HCT116 (cell line): ENCODE results near the gene IGF2R. TPM values are rescaled to one million over a fixed set of nuclear protein-coding genes. Genes with fewer than 3 reads are reported as not detected.

Experiments used
- ATAC-seq: fragments of 200-7000 bp; cut with Tn5 transposase; 2 replicates; pipeline ENCODE4 v1.9.1; 2020; ENCODE audit warnings: mild to moderate bottlenecking, moderate library complexity
- BruUV-seq: library from RNA; stranded (reverse); fragments of 400-500 nt; replicated peaks from 2 replicates; lab custom pipeline; 2021; lab: Mats Ljungman, UMichigan
- CTCF ChIA-PET: fragments of 300-600 bp; sonication (Branson Sonifier 250); formaldehyde crosslinking; loops from one replicate; lab custom pipeline; 2021; ENCODE audit warnings: antibody characterized with exemption; lab: Charles Lee
- POLR2A ChIA-PET: fragments of 300-600, 350-600 bp; sonication (Branson Sonifier 250); formaldehyde crosslinking; loops from one replicate; lab custom pipeline; 2021; ENCODE audit warnings: antibody characterized with exemption; lab: Charles Lee
- RAD21 ChIA-PET, 2 experiments: fragments of 300-600 bp; sonication (Branson Sonifier 250); formaldehyde crosslinking; loops; one replicate each; lab custom pipeline; 2023; ENCODE audit warnings: low total read pairs in 2 of 2; ENCODE audit not compliant: uncharacterized antibody in 2 of 2, unreplicated experiment in 2 of 2, low non-redundant PET in 1 of 2; lab: Charles Lee
- DNase-seq: peaks from one replicate; pipeline ENCODE4 v3.0.0-alpha.2; 2010; ENCODE audit warnings: low read depth, low spot score
- H2AFZ ChIP-seq: fragments of 200-600 bp; shearing (Covaris generic), sonication (generic); 2 replicates; pipeline ENCODE4 v1.6.1; 2017; ENCODE audit warnings: low read depth, mixed run types, mixed read lengths, antibody characterized with exemption, low read length; ENCODE audit not compliant: poor library complexity, severe bottlenecking
- H3K27ac ChIP-seq: 2 replicates; pipeline ENCODE4 v1.5.1; 2012; ENCODE audit warnings: low read depth, low read length
- H3K27me3 ChIP-seq: fragments of 200-600 bp; sonication (generic); 2 replicates; pipeline ENCODE4 v1.6.1; 2016; ENCODE audit warnings: mixed run types, low read length, mixed read lengths; ENCODE audit not compliant: insufficient read depth
- H3K36me3 ChIP-seq, 2 experiments: fragments of 200-500 bp in 1 of 2; fragments of 200-600 bp in 1 of 2; sonication (Bioruptor generic) in 1 of 2; sonication (generic) in 1 of 2; 2 replicates each; pipeline versions ENCODE4 v1.5.1 to v1.6.1; 2014 to 2016; ENCODE audit warnings: low read length in 2 of 2, inconsistent platforms in 1 of 2, mixed read lengths in 1 of 2, mixed run types in 1 of 2; ENCODE audit not compliant: insufficient read depth in 2 of 2, control insufficient read depth in 1 of 2
- H3K4me1 ChIP-seq, 2 experiments: fragments of 200-600 bp in 1 of 2; sonication (generic) in 1 of 2; 2 replicates each; pipeline versions ENCODE4 v1.5.1 to v1.6.1; 2012 to 2017; ENCODE audit warnings: low read length in 2 of 2, inconsistent platforms in 1 of 2, mild to moderate bottlenecking in 1 of 2, mixed read lengths in 1 of 2, mixed run types in 1 of 2, moderate library complexity in 1 of 2; ENCODE audit not compliant: insufficient read depth in 2 of 2, control insufficient read depth in 1 of 2
- H3K4me2 ChIP-seq: fragments of 200-600 bp; sonication (generic); 2 replicates; pipeline ENCODE4 v1.6.1; 2017; ENCODE audit warnings: mixed run types, low read length, mixed read lengths
- H3K4me3 ChIP-seq, 2 experiments: fragments of 200-600 bp in 1 of 2; sonication (generic) in 1 of 2; replicated peaks in 1 of 2; 2 replicates each; pipeline ENCODE4 v1.5.1; 2011 to 2016; ENCODE audit warnings: low read length in 2 of 2, control low read depth in 1 of 2, low read depth in 1 of 2, mild to moderate bottlenecking in 1 of 2, mixed read lengths in 1 of 2, mixed run types in 1 of 2
- H3K79me2 ChIP-seq: fragments of 200-600 bp; sonication (generic); 2 replicates; pipeline ENCODE4 v1.6.1; 2017; ENCODE audit warnings: mild to moderate bottlenecking, mixed run types, low read length, moderate library complexity, mixed read lengths; ENCODE audit not compliant: insufficient read depth
- H3K9ac ChIP-seq: fragments of 200-600 bp; sonication (generic); 2 replicates; pipeline ENCODE4 v1.6.1; 2016; ENCODE audit warnings: low read length, mixed read lengths
- H3K9me2 ChIP-seq: fragments of 200-600 bp; sonication (generic), shearing (Covaris generic); 2 replicates; pipeline ENCODE4 v1.6.1; 2017; ENCODE audit warnings: mixed run types, mild to moderate bottlenecking, moderate library complexity; ENCODE audit not compliant: insufficient read depth
- H3K9me3 ChIP-seq, 2 experiments: fragments of 200-500 bp in 1 of 2; fragments of 200-600 bp in 1 of 2; sonication (Bioruptor generic) in 1 of 2; sonication (generic) in 1 of 2; 2 replicates each; pipeline ENCODE4 v1.6.1; 2014 to 2017; ENCODE audit warnings: low read length in 2 of 2, mixed read lengths in 2 of 2, inconsistent platforms in 1 of 2, low read depth in 1 of 2, mild to moderate bottlenecking in 1 of 2, mixed run types in 1 of 2, moderate library complexity in 1 of 2; ENCODE audit not compliant: control insufficient read depth in 1 of 2, insufficient read depth in 1 of 2
- H4K20me1 ChIP-seq: fragments of 200-600 bp; sonication (generic), shearing (Covaris generic); 2 replicates; pipeline ENCODE4 v1.6.1; 2017; ENCODE audit warnings: mixed run types, mild to moderate bottlenecking, moderate library complexity; ENCODE audit not compliant: insufficient read depth
- CBX3 ChIP-seq: IDR thresholded peaks from 2 replicates; pipeline ENCODE4 v1.6.1; 2012; ENCODE audit warnings: low read depth
- CEBPB ChIP-seq: IDR thresholded peaks from 2 replicates; pipeline ENCODE4 v1.6.1; 2012; ENCODE audit warnings: low read depth
- CTCF ChIP-seq, 3 experiments: fragments of 200-600 bp in 1 of 3; sonication (generic) in 1 of 3; IDR thresholded peaks in 2 of 3; conservative IDR thresholded peaks in 1 of 3; 2 replicates each; pipeline ENCODE4 v1.5.1; 2012 to 2017; ENCODE audit warnings: low read depth in 2 of 3, low read length in 2 of 3, antibody characterized with exemption in 1 of 3, borderline replicate concordance in 1 of 3, control low read depth in 1 of 3, mild to moderate bottlenecking in 1 of 3, mixed read lengths in 1 of 3, mixed run types in 1 of 3, moderate library complexity in 1 of 3; ENCODE audit not compliant: insufficient read depth in 1 of 3
- EGR1 ChIP-seq: IDR thresholded peaks from 2 replicates; pipeline ENCODE4 v1.6.1; 2012; ENCODE audit warnings: low read depth
- FOSL1 ChIP-seq: IDR thresholded peaks from 2 replicates; pipeline ENCODE4 v1.6.1; 2012; ENCODE audit warnings: low read depth
- JUND ChIP-seq: IDR thresholded peaks from 2 replicates; pipeline ENCODE4 v1.6.1; 2012
- POLR2A ChIP-seq: IDR thresholded peaks from 2 replicates; pipeline ENCODE4 v1.7.0; 2011; ENCODE audit warnings: borderline replicate concordance; ENCODE audit not compliant: insufficient read depth, insufficient read length; ENCODE audit errors: extremely low read depth
- POLR2AphosphoS5 ChIP-seq: IDR thresholded peaks from 2 replicates; pipeline ENCODE4 v1.6.1; 2011; ENCODE audit warnings: mild to moderate bottlenecking, low read depth, low read length, moderate library complexity
- SIN3A ChIP-seq: IDR thresholded peaks from 2 replicates; pipeline ENCODE4 v1.6.1; 2012; ENCODE audit warnings: low read depth
- SP1 ChIP-seq: IDR thresholded peaks from 2 replicates; pipeline ENCODE4 v1.6.1; 2012; ENCODE audit warnings: low read depth
- TCF7L2 ChIP-seq: IDR thresholded peaks from 2 replicates; pipeline ENCODE4 v1.7.0; 2011; ENCODE audit warnings: borderline replicate concordance, inconsistent platforms; ENCODE audit not compliant: insufficient read depth, insufficient read length; ENCODE audit errors: extremely low read depth
- ZNF274 ChIP-seq: fragments of 200-500 bp; sonication (Bioruptor generic); IDR thresholded peaks from 2 replicates; pipeline ENCODE4 v1.6.1; 2014; ENCODE audit warnings: mild to moderate bottlenecking, low read depth, low read length, inconsistent platforms
- intact Hi-C: fragments of 100-400 bp; cut with micrococcal nuclease; formaldehyde crosslinking; loops from 2 replicates; pipeline ENCODE4 v1.10.0; 2022
- total RNA-seq: library from RNA; stranded (reverse); gene quantifications from one replicate; pipeline ENCODE4 v1.2.1, GENCODE V29; 2021; ENCODE audit not compliant: unreplicated experiment

Gene IGF2R
- total RNA-seq, 1 experiment from 2014 or later, result 37.0 TPM

GRCh38 chr6:160031442-160031841, 62.6 kb downstream of the IGF2R start (continued):
- TF ChIP-seq CTCF (IDR thresholded peaks at IDR 0.05 in 2 of 3, conservative IDR thresholded peaks at IDR 0.05 in 1 of 3; ENCODE audit: borderline replicate concordance in 1 of 3, insufficient read depth in 1 of 3, low read depth in 2 of 3, low read length in 2 of 3) (no peak), CBX3 (no peak), CEBPB (no peak), FOSL1 (no peak), SP1 (no peak), SIN3A (no peak), JUND (no peak)

- Histone ChIP-seq H3K27ac (no peak overlapping the region), H3K4me3 (no peak overlapping the region), H3K79me2 (no peaks in the 10 kb centered on the region), H3K27me3 (no peaks in the 10 kb centered on the region)
- intact Hi-C loops, result no loop called here
- no peak for DNase-seq
- ChIA-PET CTCF (no interaction called here), POLR2A (no interaction called here)
- no TSS peak for BruUV-seq
- TF ChIP-seq JUND (no peak), ZNF274 (no peak), TCF7L2 (no peak), POLR2A (no peak), EGR1 (no peak), POLR2AphosphoS5 (no peak)
- TF ChIP-seq, all 23 proteins: peak for 0
- no peaks in the 10 kb centered on the region for H3K4me1 ChIP-seq
- RAD21 ChIA-PET, result no interaction called here
- H3K4me2 ChIP-seq, result no peak overlapping the region
- H4K20me1 ChIP-seq, result no peaks in the 10 kb centered on the region
- ATAC-seq, result no peak
- peaks cover 0 to 21% of the 10 kb centered on the region in 2 experiments; a peak in 2 of 4 replicates for H3K36me3 ChIP-seq
- no peak overlapping the region for H2AFZ ChIP-seq
- no peaks in the 10 kb centered on the region for H3K9me2 ChIP-seq
- H3K9ac ChIP-seq, result no peak overlapping the region
- H3K9me3 ChIP-seq, result no peaks in the 10 kb centered on the region
These were observed 63.0 kb downstream of the IGF2R start for GRCh38 chr6:160031871-160032270.
